Suprapubic skin (tissue), 3 donors: Measurements from ENCODE around the gene SSH3.

Experiments
- CTCF ChIP-seq, 2 donors: fragments of 200-600 bp in 1 of 2; fragments of 450-650 bp in 1 of 2; sonication (generic) in 1 of 2; IDR thresholded peaks; one replicate each; pipeline ENCODE4 v1.5.1; 2016 to 2019; ENCODE audit warnings: antibody characterized with exemption in 2 of 2, mild to moderate bottlenecking in 1 of 2, moderate library complexity in 1 of 2
- EP300 ChIP-seq: sonication (generic); formaldehyde crosslinking; IDR thresholded peaks from one replicate; pipeline ENCODE4 v1.6.1; 2017; ENCODE audit warnings: antibody characterized with exemption
- POLR2A ChIP-seq, 2 donors: fragments of 450-650 bp; IDR thresholded peaks; one replicate each; pipeline ENCODE4 v1.6.1; 2017; ENCODE audit warnings: antibody characterized with exemption in 2 of 2, mild to moderate bottlenecking in 2 of 2, moderate library complexity in 2 of 2

GRCh38 chr11:67289651-67290479, 13.5 kb upstream of the SSH3 start:
- TF ChIP-seq CTCF (IDR thresholded peaks at IDR 0.05) (no peak), EP300 (no peak), POLR2A (IDR thresholded peaks at IDR 0.05) (no peak)
